ENCODE results near the gene RPL39L.

DNA sequence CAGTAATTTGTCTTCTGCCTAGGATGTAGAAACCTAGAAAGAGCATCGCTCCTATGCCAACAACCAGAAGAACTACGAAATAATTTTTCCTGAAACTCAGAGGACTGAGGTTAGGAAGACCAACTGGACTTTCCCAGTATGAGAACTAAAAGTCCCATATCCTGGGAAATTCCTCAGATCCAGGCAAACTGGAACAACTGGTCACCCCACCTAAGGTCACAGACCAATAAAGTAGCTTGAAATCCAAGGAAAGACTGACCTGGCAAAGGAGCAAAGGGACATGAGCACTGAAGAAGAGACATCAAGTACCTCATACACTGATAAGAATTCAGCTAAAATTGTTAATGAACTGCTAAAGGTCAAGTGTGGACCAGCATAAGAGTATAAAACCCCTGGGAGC lies 6.6 kb downstream of the RPL39L start:
- TF ChIP-seq POLR2AphosphoS5 (IDR thresholded peaks at IDR 0.05; ENCODE audit: low read depth, low read length) (no peak), TAF1 (IDR thresholded peaks at IDR 0.05; ENCODE audit: borderline replicate concordance, insufficient read depth, low read length) (no peak)
- TF ChIP-seq, protein P1, sequence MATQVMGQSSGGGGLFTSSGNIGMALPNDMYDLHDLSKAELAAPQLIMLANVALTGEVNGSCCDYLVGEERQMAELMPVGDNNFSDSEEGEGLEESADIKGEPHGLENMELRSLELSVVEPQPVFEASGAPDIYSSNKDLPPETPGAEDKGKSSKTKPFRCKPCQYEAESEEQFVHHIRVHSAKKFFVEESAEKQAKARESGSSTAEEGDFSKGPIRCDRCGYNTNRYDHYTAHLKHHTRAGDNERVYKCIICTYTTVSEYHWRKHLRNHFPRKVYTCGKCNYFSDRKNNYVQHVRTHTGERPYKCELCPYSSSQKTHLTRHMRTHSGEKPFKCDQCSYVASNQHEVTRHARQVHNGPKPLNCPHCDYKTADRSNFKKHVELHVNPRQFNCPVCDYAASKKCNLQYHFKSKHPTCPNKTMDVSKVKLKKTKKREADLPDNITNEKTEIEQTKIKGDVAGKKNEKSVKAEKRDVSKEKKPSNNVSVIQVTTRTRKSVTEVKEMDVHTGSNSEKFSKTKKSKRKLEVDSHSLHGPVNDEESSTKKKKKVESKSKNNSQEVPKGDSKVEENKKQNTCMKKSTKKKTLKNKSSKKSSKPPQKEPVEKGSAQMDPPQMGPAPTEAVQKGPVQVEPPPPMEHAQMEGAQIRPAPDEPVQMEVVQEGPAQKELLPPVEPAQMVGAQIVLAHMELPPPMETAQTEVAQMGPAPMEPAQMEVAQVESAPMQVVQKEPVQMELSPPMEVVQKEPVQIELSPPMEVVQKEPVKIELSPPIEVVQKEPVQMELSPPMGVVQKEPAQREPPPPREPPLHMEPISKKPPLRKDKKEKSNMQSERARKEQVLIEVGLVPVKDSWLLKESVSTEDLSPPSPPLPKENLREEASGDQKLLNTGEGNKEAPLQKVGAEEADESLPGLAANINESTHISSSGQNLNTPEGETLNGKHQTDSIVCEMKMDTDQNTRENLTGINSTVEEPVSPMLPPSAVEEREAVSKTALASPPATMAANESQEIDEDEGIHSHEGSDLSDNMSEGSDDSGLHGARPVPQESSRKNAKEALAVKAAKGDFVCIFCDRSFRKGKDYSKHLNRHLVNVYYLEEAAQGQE (IDR thresholded peaks at IDR 0.05; ENCODE audit: insufficient read depth in 1 of 2, low read depth in 2 of 2, low read length in 2 of 2): no peak
